Esophagus mucosa (tissue), 1 donor: ENCODE measurements around the gene TLCD2. TPM values are rescaled to one million over a fixed set of nuclear protein-coding genes. Genes with fewer than 3 reads are reported as not detected.
"Not testable (repeated sequence)": the region's sequence is repeated elsewhere in the genome, so short reads cannot be mapped to it uniquely, and the experiment has no call there.

Experiments used
- ATAC-seq: fragments of 200-7000 bp; cut with Tn5 transposase; one replicate; pipeline ENCODE4 v1.9.1; 2020
- total RNA-seq: library from RNA; stranded (reverse); gene quantifications from one replicate; pipeline ENCODE4 v1.2.4, GENCODE V29; 2023
- donor health status: DM: yes; HTN: yes; CAD: no.

Gene TLCD2
- total RNA-seq, 1 donor from 2014 or later: 10.9 TPM

GRCh38 chr17:1735834-1736347 is 25.7 kb upstream of the TLCD2 start:
- ATAC-seq: peak; percentile 18

- ATAC-seq: no peak
Measured at GRCh38 chr17:1735418-1735817, 25.2 kb upstream of the TLCD2 start.

GRCh38 chr17:1733759-1734158 is 23.6 kb upstream of the TLCD2 start:
- ATAC-seq: no peak

- no peak for ATAC-seq
Measured at GRCh38 chr17:1732833-1733321, 22.7 kb upstream of the TLCD2 start.

- no peak for ATAC-seq
Measured at GRCh38 chr17:1732241-1732832, 22.2 kb upstream of the TLCD2 start.

- ATAC-seq: no peak
Measured at GRCh38 chr17:1731194-1731506, 21.0 kb upstream of the TLCD2 start.

- ATAC-seq: peak; percentile 68
Measured at GRCh38 chr17:1730326-1731193, 20.4 kb upstream of the TLCD2 start.

GRCh38 chr17:1729966-1730325 is 19.8 kb upstream of the TLCD2 start:
- ATAC-seq: no peak

- no peak for ATAC-seq
Measured at GRCh38 chr17:1727876-1728630, 17.9 kb upstream of the TLCD2 start.

- ATAC-seq: no peak
Measured at GRCh38 chr17:1727258-1727789, 17.1 kb upstream of the TLCD2 start.

- no peak for ATAC-seq
Measured at GRCh38 chr17:1726626-1727257, 16.6 kb upstream of the TLCD2 start.

- ATAC-seq: no peak
Measured at GRCh38 chr17:1725642-1726511, 15.7 kb upstream of the TLCD2 start.

- ATAC-seq: peak; percentile 52
Measured at GRCh38 chr17:1724869-1725641, 14.9 kb upstream of the TLCD2 start.

- peak; percentile 71 for ATAC-seq
Measured at GRCh38 chr17:1724351-1724868, 14.2 kb upstream of the TLCD2 start, which contains the start of gene WDR81. TSS of gene WDR81 (plus strand) at chr17:1724704. CDS start at chr17:1724960, 256 bp downstream.

- ATAC-seq: not testable (repeated sequence)
Measured at GRCh38 chr17:1722022-1722421, 11.8 kb upstream of the TLCD2 start.

GRCh38 chr17:1720856-1721386 is 10.7 kb upstream of the TLCD2 start:
- ATAC-seq: no peak

- no peak for ATAC-seq
Measured at GRCh38 chr17:1718362-1719165, 8.4 kb upstream of the TLCD2 start.

- ATAC-seq: peak; percentile 64
Measured at GRCh38 chr17:1716912-1717695, 6.9 kb upstream of the TLCD2 start.
